Ramos (cell line): Measurements from ENCODE around the gene DLST.

Experiments
- in situ Hi-C: fragments of 300-500 bp; cut with MboI; formaldehyde crosslinking; loops from one replicate; pipeline ENCODE4 v1.14.3; 2022; ENCODE audit warnings: low sequenced_read_pairs; ENCODE audit not compliant: unreplicated experiment

Gene DLST

DNA sequence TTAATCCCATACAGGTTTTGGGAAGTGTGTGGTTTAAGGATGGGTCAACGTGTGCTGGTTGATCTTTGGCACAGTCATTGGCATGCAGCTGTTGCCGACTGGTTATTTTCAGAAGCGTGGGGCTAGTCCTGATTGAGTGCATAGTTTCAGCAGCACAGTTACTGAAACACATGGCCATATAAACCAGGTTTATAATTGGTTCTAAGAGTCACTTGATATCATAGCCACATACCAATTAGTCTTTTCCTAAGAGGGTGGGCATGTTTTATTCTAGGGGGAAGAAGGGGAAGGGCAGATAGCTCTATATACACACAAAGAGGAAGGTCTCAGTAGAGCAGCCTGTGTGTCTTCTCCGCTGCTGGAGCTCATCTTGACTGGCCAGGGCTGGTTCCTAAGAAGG lies 52.3 kb downstream of the DLST start:
- in situ Hi-C loops: loop anchor here (10.0 kb wide), 1 partner anchor 361 kb away; no protein-coding TSS in a partner anchor

DNA sequence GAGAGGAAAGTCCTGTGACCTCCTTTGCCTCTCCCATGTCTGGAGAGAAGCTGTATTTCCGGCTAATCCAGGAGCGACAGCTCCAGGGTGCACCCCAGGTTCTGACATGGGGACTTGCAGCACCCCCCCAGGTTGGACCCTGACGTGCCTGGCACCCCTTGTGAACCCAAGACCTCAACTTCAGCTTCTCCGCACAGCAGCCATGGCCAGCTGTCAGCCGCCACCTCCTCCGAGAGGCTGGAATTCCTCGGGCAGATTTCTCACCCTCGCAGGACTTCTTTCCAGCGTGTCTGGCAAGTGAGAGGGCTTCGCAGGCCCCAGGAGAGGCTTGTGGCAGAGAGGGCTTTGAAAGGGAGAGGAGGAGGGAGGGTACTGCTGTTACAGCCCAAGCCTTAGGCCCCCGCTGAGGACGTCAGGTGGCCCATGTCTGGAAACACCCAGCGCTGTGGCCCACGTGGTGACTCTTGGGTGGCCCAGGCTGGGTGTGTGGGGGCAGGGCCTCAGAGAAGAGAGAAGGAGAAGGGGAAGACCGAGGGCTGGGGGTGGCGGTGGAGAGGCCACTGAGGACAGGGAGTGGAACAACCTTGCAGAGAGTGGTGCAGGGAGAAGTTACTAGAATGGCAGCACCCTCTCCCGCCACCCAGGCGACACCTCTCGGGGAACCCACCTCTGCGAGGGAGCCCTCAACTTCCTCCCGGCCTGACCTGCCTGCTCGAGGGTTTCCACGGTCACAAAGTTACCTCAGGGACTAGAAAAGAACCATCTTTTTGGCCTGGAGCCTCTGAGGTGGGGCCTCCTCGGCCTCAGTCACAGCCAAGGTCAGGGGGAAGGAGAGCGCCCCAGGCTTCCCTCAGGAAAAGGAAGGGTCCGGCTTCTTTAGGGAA lies 53.0 kb downstream of the DLST start:
- in situ Hi-C loops: loop anchor here (10.0 kb wide), 1 partner anchor 360 kb away; no protein-coding TSS in a partner anchor

DNA sequence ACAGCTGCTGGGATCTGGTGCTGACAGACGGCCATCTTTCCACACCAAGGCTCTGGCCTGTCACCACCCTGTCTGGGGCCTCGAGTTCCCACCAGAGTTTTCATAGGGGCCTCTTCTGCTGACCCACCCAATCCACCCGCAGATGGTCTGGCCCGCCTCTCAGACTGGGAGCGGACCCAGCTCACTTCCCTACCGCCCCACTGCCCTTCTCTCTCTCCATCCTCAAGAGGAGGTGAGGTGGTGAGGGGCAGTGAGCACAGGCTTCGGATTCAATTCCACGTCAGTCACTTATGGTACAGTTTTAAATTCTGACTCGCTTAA lies 53.6 kb downstream of the DLST start:
- in situ Hi-C loops: loop anchor here (10.0 kb wide), 1 partner anchor 359 kb away; no protein-coding TSS in a partner anchor

DNA sequence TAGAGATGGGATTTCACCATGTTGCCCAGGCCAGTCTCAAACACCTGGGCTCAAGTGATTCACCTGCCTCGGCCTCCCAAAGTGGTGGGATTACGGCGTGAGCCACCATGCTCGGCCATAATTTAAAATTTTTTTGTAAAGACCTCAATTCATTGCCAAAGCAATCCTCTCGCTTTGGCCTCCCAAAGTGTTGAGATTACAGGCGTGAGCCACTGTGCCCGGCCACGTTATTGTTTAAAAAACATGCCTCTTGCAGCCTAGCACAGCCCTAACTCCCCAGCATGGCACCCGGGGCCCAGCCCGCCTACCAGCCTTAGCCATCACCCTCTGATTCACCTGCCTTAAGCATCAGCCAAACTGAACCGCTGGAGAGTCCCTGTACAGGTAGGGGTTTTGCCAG lies 54.4 kb downstream of the DLST start:
- in situ Hi-C loops: loop anchor here (10.0 kb wide), 1 partner anchor 359 kb away; no protein-coding TSS in a partner anchor

DNA sequence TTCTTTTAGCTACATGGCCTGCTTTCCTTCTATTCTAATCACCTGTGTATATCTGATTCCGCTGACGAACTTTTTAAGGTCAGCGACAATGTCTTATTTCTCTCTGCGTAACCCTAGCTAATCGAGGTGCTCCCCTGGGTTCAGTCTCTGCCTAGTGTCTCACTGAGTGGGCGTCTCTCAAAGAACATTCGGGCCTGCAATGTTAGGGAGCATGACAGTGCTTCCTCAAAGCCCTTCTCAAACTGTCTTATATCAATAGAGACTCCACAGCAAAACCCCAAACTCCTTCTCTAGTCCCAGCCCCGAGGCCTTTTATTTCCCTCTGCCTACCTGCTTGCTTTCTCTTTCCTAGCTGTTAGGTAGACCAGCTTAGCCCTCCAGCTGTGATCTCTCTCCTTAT lies 55.0 kb downstream of the DLST start:
- in situ Hi-C loops: loop anchor here (10.0 kb wide), 1 partner anchor 358 kb away; no protein-coding TSS in a partner anchor

DNA sequence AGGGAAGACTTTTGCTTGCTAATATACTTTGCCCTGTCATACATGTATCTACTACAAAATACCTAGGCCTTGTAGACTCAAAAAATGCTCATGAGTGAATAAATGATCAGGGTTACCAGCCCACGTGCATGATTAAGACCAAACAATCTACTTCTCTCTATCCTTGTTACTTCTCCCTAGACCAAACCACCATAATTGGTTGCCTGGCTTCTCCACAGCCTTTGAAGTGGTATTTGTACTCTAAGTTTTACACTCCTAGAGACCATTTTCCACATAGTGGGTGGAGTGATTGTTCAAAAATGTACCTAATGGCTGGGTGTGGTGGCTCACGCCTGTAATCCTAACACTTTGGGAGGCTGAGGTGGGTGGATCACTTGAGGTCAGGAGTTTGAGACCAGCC lies 55.5 kb downstream of the DLST start:
- in situ Hi-C loops: loop anchor here (10.0 kb wide), 1 partner anchor 358 kb away; no protein-coding TSS in a partner anchor

DNA sequence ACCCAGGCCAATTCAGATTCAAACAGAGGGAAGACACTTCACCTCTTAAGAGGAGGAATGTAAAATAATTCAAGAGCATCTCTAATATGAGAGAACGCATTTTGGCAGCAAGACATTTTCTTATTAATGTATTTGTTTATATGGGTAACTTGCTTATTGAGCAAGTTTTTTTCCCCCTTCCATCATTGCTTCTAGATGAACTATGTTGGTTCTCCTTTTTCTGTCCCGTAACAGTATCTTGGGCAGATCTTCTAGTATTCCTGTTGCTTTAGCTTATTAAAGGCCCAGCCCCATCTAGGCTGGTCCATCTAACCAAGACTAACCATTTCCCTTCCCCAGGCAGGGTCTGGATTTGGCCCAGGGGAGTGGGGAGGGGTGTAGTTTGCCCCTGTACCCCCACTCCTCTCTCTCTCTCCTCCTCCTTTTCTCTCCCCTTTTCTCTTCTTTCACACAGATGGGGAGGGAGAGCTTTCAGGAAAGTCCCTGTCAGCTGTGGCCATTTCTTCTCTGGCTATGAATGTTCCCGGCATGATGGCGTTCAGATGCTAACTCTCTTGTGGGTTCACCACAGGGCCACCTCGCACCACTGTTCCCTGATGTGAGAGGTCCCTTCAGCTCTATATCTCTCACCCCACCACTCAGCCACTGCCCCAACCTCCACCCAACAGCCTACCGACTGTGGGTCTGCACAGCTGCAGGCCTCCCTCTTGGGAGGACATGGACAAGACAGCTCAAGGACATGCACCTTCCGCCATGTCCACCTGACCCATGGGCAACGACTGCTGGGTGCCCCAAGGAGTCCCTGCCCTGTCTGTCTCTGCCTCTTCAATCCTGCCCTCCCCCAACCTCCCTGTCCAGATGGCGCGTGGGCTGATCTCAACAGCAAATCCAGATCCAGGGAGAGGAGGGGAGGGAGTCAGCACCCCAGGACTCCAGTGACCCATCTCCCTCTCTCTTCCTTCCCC lies 57.1 kb downstream of the DLST start:
- in situ Hi-C loops: loop anchor here (10.0 kb wide), 1 partner anchor 356 kb away; no protein-coding TSS in a partner anchor

DNA sequence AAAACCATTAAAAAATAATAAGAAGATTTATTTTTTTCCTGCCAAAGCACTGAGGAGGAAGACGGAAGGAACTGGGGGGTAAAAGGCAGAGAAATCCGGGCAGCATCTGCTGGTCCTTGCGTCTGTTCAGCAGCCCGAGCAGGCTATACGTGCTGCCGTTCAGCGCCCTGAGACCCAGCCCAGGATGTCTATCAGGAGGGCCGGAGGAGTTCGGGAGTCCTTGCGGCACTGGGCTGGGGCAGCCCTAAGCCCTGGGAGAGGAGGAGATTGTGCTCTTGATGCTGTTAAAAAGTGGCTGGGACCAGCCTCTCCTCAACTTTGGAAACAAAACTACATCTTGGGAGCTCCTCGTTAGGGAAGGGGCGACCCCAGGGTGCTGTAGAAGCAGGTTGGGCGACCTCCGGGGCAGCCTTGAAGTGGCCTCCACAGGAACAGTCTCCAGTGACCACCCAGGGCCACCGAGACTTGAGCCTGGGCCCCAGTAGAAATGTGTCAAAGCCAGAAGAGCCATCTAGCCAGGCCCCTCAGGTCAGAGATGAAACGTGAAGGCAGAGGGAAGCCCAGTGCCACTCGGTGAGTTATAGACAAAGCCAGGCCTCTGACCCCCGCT lies 59.3 kb downstream of the DLST start:
- in situ Hi-C loops: no loop called here

DNA sequence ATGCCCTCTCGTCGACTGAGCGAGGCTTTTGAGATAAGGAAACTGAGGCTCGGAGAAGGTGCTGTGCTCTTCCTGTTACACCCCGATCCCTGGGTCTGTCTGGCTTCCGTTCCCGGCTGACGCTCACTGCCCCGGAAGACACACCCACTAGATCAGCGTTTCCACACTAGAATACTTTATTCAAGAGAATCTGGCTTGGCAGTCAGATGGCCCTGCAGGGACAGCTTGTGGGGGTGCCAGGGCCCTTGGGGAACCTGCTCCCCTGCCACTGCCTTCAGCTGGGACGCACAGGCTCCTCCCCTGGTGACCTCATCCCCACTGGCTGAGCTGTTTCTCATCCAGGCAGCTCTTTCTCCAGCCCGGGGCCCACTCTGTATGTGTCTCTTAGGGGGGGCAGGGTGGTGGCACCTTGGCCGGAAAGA lies 60.0 kb downstream of the DLST start:
- in situ Hi-C loops: no loop called here

DNA sequence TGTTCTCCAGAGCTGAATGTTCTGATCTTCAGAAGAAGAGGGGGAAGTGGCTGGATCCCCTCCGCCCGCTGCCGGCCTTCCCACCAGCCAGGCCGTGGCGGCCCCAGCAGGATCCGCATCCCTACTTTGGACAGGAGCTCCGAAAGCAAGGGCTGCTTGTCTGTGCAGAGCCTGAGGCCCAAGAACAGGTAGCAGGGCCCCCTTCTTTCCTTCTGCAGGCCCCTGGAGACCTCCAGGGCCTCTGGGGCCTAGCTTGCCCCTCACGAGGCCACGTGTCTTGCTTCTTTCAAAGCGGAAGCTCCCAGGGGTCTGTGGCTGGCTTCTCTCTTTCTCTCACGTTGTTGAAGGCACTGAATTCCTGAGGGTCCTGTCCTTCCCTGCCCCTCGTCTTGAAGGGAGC lies 60.5 kb downstream of the DLST start:
- in situ Hi-C loops: no loop called here

DNA sequence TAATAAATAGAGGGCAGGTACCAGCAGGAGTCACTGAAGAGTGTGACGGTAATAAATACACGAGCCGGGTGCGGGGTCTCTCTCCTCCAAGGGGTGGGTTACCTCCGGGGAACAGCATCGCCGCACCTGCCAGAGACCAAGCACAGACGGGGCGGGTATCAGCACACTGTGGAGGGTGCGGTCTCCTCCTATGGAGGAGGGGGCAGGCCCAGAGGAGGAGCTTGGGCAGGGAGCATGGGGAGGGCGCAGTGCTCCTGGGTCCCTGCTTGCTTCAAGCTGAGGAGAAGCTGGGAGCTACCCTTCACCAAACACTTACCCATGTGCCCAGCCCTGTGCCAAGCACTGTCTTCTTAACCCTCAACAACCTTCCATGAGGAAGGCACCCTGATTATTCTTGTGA lies 60.9 kb downstream of the DLST start:
- in situ Hi-C loops: no loop called here

DNA sequence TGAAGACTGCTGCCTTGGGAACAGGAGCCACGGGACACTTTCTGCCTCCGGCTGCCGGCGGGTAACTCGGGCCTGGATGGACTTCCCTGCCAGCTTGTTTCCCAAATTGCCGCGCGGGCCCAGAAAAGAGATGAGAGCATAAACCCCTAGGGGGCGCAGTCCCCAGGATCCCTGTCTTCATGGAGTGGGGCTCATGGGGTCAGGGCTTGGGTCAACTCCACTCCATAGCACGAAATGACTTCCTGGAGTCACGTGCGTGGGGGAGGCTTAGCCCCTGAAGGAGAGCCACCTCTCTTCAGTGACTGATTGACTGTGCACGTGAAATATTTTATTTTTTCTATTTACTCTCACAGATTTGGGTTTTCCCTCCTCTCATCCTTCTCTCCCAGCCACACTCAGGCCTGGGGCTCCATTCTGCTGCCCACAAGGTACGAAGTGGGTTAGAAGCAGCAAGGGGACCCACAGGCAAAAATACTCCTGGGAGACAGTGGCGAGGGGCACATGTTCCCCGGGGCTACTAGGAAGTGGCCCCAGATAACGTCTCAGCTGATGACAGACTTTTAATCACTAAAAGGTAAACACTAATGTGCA lies 63.6 kb downstream of the DLST start:
- in situ Hi-C loops: no loop called here

DNA sequence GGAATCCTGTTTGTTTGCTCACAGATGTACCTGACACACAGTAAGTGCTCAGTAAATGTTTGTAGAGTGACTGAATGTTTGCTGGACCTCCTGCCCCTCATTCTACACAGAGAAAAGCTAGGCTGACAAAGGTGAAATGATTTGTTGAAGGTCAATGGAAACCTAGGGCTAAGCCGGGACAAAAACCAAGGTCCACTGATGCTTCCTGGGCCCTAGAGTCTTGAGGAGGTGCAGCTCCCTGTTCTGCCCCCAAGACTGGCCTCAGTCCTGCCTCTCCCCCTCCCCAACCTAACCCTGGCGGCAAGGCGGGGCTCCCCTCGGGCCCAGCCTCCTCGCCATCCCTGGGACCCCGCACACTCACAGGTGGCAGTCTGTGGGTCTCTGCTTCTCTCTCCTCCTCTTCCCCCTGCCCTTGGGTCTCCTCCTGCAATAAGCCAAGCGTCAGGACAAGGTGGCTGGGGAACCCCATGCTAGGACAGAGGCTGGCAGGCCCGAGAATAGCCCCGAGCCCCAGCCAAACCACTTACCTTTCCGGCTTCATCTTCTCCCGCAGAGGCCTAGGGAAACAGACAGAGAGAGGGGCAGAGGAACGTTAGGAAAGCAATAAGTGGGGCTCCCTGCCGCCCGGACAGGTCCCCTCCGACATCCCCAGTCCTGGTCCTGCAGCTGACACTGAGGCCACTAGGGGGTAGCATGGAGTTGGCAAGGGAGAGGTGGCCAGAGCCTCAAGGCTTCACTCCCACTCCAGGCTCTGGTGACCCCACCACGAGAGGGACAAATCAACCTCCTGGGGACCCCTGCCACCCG lies 64.3 kb downstream of the DLST start:
- in situ Hi-C loops: no loop called here

DNA sequence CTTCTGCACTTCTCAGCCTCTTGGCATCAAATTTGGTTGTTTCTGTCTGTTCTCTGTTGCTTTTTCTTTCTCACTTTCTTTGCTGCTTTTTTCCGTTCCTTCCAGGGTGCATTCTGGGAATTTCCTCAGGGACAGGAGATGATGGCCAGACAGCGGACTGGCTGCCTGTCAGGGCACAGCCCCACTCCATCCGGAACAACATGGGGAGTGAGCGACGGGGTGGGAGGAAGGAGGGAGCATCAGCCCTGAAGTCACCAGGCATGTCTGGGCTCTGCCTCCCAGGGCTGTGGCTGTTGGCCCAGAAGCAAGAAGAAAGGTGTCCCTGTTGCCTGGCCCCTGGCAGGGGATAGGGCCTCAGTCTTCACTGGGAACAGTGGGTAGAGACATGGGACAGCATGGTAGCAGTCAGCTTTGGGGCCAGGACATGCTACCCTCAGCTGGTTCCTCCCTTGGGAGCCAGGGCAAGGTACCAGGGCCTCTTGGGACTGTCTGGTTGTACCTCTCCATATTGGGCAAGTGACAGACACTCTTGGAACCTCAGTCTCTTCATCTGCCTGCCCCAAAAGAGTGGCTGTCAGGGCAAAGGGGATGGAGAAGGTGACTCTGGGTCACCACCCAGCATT lies 65.1 kb downstream of the DLST start:
- in situ Hi-C loops: no loop called here

DNA sequence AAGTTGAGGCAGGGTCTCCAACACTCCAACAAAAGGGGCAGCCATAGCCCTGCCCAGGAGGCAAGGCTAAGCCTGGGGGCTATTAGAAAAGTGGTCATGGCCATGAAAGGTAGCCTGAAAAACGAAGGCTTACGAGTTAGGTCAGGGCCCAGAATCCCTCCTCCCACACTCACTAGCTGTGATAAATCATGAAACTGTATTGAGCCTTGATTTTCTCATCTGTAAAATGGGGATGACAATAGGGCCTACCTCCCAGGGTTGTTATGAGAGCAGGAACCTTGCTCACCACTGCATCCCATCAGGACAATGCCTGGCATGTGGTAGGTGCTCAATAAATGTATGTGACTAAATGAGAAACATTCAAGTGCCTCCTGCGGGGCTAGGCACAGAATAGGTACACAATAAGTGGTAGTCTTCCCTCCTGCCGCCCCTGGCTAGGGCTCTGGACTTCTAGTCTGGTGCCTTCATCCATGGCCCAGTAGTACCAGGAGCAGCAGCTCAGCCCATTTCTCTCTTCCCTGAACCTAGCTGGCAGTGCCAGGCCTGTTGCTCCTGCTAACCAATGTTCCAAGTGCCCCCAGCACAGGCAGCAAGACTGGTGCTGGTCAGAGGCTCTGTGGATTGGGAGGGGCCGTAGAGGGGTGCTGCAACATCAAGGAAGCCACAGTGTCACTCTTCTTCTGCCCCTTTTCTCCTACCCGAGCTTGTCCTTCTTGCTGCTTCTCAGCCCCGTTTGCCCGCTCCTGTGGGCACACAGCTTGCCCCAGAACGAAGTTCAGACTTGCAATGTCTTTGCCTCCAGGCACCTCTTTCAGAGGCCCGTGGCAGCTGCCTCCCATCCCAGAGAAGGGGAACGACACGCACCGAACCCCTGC lies 65.9 kb downstream of the DLST start:
- in situ Hi-C loops: no loop called here

DNA sequence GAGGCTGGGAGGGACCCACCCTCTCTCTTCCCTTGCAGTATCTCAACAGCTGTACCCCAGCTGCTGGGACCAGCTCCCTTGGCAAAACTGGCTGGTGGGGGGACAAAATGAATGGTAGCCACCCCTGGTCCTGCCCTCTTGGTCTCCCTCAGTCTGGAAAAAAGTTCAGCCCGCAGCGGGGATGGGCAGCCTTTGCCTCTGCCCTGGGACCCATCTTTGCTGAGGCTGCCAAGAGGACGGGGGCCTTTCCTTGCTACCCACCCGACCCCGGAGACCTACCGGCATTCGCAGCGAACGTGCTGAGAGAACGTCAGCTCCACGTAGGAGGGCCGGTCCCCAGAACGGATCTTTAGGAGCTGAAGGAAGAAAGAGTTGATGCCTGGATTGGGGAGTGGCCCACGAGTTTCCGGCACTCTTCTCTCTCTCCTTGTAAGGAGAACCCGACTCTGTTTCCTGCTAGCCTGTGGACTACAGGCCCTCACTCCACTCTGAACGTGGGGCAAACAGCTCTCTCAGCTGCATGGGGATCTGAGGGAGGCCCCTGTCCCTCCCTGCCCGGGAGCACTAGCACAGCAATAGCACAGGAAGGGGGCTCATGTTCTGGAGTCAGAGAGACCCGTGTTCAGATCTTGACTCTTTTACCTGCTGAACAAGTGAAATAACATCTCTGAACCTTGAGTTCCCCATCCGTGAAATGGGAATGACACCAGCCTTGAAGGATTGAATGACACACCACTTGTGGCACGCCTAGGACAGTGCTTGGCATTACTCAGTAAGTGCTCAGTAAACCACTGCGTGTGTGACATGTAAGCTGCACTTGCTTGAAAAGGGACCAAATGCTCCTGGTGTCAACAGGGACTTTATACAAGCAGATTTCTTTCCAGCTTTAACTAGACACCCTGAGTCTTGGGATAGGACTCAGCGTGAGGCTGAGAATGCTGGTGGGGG lies 66.8 kb downstream of the DLST start:
- in situ Hi-C loops: no loop called here

DNA sequence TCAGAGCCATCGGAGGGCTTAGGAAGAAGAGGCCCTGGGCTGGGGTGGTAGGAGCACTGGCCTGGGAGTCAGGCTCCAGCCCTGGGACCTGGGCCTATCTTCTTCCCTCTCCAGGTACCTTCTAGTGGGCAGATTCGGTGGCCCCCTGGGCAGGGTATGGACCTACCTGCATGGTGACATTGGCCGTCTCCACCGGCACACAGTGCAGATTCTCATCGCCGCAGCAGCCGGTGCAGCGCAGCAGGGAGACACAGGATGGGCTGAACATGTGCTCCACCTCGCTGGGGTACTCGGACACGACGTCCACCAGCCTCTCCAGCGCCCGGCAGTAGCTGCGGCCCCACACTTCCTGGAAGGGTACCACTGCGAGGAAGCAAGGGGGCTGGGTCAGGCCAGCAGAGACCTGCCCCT lies 67.5 kb downstream of the DLST start:
- in situ Hi-C loops: no loop called here
